Measurements from ENCODE around the gene TLE4.

Gene TLE4

GRCh38 chr9:79693750-79694149 lies 122.0 kb downstream of the TLE4 start:
- no peak overlapping the region for H3K27ac ChIP-seq
- no peak for TF ChIP-seq ZFX (IDR thresholded peaks at IDR 0.05; ENCODE audit: borderline replicate concordance)
- TF ChIP-seq CTCF (IDR thresholded peaks at IDR 0.05), result no peak

- no peak overlapping the region for H3K27ac ChIP-seq
- TF ChIP-seq CTCF (IDR thresholded peaks at IDR 0.05) (no peak), ZFX (IDR thresholded peaks at IDR 0.05; ENCODE audit: borderline replicate concordance) (no peak)
Measured at GRCh38 chr9:79694208-79694607, 122.4 kb downstream of the TLE4 start.

GRCh38 chr9:79694676-79695400 lies 123.1 kb downstream of the TLE4 start:
- no peak overlapping the region for H3K27ac ChIP-seq
- TF ChIP-seq ZFX (IDR thresholded peaks at IDR 0.05; ENCODE audit: borderline replicate concordance), result no peak
- no peak for TF ChIP-seq CTCF (IDR thresholded peaks at IDR 0.05)

- no peak overlapping the region for H3K27ac ChIP-seq
- TF ChIP-seq ZFX (IDR thresholded peaks at IDR 0.05; ENCODE audit: borderline replicate concordance), result no peak
- TF ChIP-seq CTCF (IDR thresholded peaks at IDR 0.05), result no peak
Measured at GRCh38 chr9:79695531-79696175, 123.9 kb downstream of the TLE4 start.

- no peak for TF ChIP-seq ZFX (IDR thresholded peaks at IDR 0.05; ENCODE audit: borderline replicate concordance)
- no peak for TF ChIP-seq CTCF (IDR thresholded peaks at IDR 0.05)
- no peak overlapping the region for H3K27ac ChIP-seq
Measured at GRCh38 chr9:79698967-79699366, 127.2 kb downstream of the TLE4 start.

GRCh38 chr9:79699479-79699878 lies 127.7 kb downstream of the TLE4 start:
- no peak for TF ChIP-seq ZFX (IDR thresholded peaks at IDR 0.05; ENCODE audit: borderline replicate concordance)
- TF ChIP-seq CTCF (IDR thresholded peaks at IDR 0.05), result no peak
- H3K27ac ChIP-seq, result no peak overlapping the region
